ENCODE data around the gene LIPC. TPM values are rescaled to one million over a fixed set of nuclear protein-coding genes. Genes with fewer than 3 reads are reported as not detected.

Gene LIPC
- total and polyA plus RNA-seq, 2 of the 4 experiments (the other 2 are of a cell fraction): 0.07 TPM; not detected in 1

DNA sequence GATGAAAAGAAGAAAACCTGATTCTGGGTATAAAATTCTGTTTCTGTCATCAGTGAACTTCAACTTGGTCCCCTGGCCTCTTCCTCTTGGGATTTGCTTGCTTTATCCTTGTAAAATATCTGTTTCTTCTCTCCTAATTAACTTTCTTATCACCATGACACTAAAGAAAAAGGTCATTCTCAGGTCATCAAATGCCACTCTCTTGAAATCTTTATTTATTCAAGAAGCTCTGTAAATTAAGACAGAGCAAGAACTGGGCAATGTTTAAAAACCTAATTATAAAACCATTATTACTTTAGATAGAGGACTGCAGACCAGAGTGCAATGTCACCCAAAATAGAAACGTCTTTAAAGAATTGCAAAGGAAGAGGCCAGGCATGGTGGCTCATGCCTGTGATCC, 6.0 kb upstream of the LIPC start:
- ChIA-PET POLR2A (ENCODE audit: unreplicated experiment) (no interaction called here), CTCF (no interaction called here)
- H3K4me3 ChIP-seq (ENCODE audit: insufficient read depth, low read depth, low read length): no peak overlapping the region
- in situ Hi-C loops (cut with MboI; ENCODE audit: low sequenced_read_pairs): no loop called here
- H3K56ac ChIP-seq (ENCODE audit: extremely low read depth, insufficient read depth, low read length): no peak overlapping the region
- H3K27me3 ChIP-seq (ENCODE audit: control insufficient read depth, insufficient read depth, low read length): no peaks in the 10 kb centered on the region
- no peak overlapping the region for H2AK5ac ChIP-seq (ENCODE audit: low read depth, low read length)
- H3K4ac ChIP-seq (ENCODE audit: low read depth, low read length): no peak overlapping the region
- no peak overlapping the region for H3K23ac ChIP-seq (ENCODE audit: low read depth, low read length)
- ATAC-seq (ENCODE audit: low read depth): no peak
- H3K14ac ChIP-seq (replicated peaks; ENCODE audit: low read depth, low read length): no peak overlapping the region
- no CpG with 5 or more reads among the region's 1 CpG for WGBS, 2 experiments (ENCODE audit: extremely low coverage in 2 of 2, insufficient read length in 1 of 2)
- H3K9me3 ChIP-seq (ENCODE audit: control insufficient read depth, insufficient read depth, low read length): no peaks in the 10 kb centered on the region
- no peak overlapping the region for H4K8ac ChIP-seq (ENCODE audit: low read depth in 2 of 2, low read length in 2 of 2)
- H2BK15ac ChIP-seq (ENCODE audit: low read depth, low read length): no peak overlapping the region
- no peak overlapping the region for H4K91ac ChIP-seq (ENCODE audit: insufficient read depth, low read depth, low read length)
- TF ChIP-seq NFE2L2 (IDR thresholded peaks at IDR 0.05; ENCODE audit: low read depth, low read length): no peak
- TF ChIP-seq, protein P1, sequence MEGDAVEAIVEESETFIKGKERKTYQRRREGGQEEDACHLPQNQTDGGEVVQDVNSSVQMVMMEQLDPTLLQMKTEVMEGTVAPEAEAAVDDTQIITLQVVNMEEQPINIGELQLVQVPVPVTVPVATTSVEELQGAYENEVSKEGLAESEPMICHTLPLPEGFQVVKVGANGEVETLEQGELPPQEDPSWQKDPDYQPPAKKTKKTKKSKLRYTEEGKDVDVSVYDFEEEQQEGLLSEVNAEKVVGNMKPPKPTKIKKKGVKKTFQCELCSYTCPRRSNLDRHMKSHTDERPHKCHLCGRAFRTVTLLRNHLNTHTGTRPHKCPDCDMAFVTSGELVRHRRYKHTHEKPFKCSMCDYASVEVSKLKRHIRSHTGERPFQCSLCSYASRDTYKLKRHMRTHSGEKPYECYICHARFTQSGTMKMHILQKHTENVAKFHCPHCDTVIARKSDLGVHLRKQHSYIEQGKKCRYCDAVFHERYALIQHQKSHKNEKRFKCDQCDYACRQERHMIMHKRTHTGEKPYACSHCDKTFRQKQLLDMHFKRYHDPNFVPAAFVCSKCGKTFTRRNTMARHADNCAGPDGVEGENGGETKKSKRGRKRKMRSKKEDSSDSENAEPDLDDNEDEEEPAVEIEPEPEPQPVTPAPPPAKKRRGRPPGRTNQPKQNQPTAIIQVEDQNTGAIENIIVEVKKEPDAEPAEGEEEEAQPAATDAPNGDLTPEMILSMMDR (conservative IDR thresholded peaks at IDR 0.05; ENCODE audit: low read depth, low read length): no peak
- TF ChIP-seq MXI1 (IDR thresholded peaks at IDR 0.05; ENCODE audit: borderline replicate concordance, low read depth, low read length): no peak
- TF ChIP-seq SMC3 (IDR thresholded peaks at IDR 0.05; ENCODE audit: low read depth, low read length): no peak
- H2AFZ ChIP-seq (replicated peaks; ENCODE audit: low read length, poor library complexity): no peak overlapping the region
- H4K5ac ChIP-seq (ENCODE audit: low read depth, low read length): no peak overlapping the region
- H3K27ac ChIP-seq (ENCODE audit: insufficient read depth, low read length): no peak overlapping the region
- H3K9me1 ChIP-seq (ENCODE audit: insufficient read depth, low read length): no peaks in the 10 kb centered on the region
- H2BK20ac ChIP-seq (ENCODE audit: low read depth, low read length): no peak overlapping the region
- dilution Hi-C loops (cut with HindIII; ENCODE audit: low sequenced_read_pairs, unreplicated experiment): no loop called here
- no peaks in the 10 kb centered on the region for H3K36me3 ChIP-seq (ENCODE audit: control insufficient read depth, insufficient read depth, low read length)
- H3K4me2 ChIP-seq (ENCODE audit: low read depth, low read length): no peak overlapping the region
- no peak overlapping the region for H2BK120ac ChIP-seq (ENCODE audit: low read depth, low read length)
- H3K79me1 ChIP-seq (ENCODE audit: low read depth in 1 of 2, low read length in 2 of 2): no peaks in the 10 kb centered on the region
- intact Hi-C loops (cut with micrococcal nuclease): no loop called here
- no peak overlapping the region for H2AK9ac ChIP-seq (replicated peaks; ENCODE audit: low read depth, low read length, poor library complexity)
- H4K20me1 ChIP-seq (ENCODE audit: insufficient read depth, low read length): no peaks in the 10 kb centered on the region
- H2BK5ac ChIP-seq (ENCODE audit: low read depth, low read length, poor library complexity, severe bottlenecking): no peak overlapping the region
- no peak overlapping the region for H3K18ac ChIP-seq (ENCODE audit: low read depth, low read length)
- DNase-seq: no peak
- BruUV-seq (replicated peaks): no TSS peak
- 0 out of 2 replicates have a peak, but pooled peaks cover 1% of the 10 kb centered on the region for H3K4me1 ChIP-seq (ENCODE audit: control insufficient read depth, insufficient read depth, low read length)
- H3K9ac ChIP-seq (ENCODE audit: low read depth, low read length): no peak overlapping the region

Measured in IMR-90 (cell line).